GM10847 (cell line): ENCODE data around the gene WWOX.

Experiments used
- POLR2A ChIP-seq: IDR thresholded peaks from 2 replicates; pipeline ENCODE4 v1.6.1; 2011; ENCODE audit not compliant: insufficient read length; ENCODE audit errors: extremely low read depth

Gene WWOX

DNA sequence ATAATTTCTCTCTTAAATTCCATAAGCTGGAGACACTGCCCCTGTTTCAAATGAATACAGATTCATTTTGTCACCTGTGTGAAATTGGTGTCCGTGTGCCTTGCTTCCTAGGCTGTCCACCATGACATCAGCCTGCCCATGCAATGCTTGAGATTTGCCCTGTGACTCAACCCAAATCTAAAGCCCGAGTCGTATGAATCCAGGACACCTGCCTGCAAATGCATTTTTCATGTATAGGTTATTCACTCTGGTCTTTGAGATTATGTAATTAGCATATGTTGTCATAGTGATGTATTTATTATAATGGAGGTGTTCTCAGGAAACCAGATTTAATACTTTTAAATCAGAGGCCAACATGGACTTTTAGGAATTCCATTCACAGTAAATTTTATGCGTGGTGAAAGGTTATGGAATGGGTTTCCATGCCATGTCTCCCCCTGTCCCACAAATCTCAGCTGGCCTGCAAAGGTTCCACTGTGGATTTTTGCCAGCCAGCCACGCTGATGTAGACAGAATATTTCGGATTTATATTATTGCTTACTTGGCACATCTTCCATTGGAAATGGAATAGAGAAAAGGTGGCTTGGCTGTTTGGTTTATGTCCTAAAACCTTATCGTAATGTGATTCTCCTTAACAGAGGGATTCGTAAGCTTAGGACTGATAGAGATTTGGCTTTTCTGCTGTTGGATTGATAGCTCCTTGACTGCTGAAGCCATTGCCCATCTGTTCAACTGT lies 551.1 kb downstream of the WWOX start:
- TF ChIP-seq POLR2A, result no peak

- TF ChIP-seq POLR2A, result no peak
Observed at GRCh38 chr16:78654929-78655328, 555.5 kb downstream of the WWOX start.

DNA sequence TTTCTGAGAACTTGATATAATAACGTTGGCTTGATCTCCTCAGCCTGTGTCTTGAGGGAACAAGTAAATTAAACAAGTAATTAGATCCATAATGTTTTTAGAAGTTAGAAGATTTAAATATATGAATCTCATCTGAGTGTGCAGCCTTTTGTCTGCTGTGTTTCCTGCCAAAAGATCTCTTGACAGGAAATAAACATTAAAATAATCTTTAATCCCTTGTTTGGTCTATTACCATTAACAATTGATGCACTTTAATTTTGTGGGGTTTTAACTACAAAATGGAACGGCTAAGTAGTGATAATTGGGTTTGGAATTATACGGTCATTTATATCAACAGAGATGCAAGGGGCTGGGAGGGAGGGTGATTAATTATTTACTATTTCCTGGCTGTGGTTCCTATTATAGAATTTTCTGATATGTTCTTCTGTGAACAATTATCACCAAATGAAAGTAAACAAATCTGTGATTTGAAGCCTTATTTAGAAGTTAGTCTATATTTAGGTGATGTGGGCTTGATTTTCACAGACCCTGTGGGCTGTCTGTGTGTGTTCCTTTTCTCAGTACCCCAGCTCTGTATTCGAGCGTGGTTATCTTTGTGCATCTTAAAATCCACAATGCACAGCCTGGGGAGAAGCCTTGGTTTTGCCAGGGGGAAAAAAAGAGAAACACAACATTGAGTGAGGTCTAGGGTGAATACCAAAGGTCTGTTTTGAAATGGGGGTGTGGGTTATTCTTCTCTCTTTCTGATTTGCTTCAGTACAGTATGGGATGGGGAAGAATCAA lies 556.1 kb downstream of the WWOX start:
- TF ChIP-seq POLR2A, result no peak

DNA sequence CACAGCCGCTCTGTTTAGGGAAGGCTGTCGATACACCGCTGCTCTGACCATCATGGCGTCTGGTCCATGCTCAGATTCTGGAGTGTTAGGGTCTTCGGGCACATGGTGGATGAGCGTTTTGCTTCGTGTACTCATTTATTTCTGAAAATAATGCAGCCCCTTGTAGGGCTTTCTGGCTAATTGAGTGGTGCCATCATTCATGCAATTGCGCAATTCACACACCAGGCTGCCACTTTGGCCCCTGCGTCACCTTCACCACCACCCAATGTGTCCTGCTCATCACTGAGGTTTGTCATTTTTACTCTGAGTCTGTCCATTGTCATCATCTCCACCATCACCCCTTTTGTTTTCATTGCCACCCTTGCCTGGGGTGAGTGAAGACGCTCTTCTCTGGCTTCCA lies 557.4 kb downstream of the WWOX start:
- no peak for TF ChIP-seq POLR2A

- TF ChIP-seq POLR2A, result no peak
Observed at GRCh38 chr16:78659216-78659615, 559.8 kb downstream of the WWOX start.

DNA sequence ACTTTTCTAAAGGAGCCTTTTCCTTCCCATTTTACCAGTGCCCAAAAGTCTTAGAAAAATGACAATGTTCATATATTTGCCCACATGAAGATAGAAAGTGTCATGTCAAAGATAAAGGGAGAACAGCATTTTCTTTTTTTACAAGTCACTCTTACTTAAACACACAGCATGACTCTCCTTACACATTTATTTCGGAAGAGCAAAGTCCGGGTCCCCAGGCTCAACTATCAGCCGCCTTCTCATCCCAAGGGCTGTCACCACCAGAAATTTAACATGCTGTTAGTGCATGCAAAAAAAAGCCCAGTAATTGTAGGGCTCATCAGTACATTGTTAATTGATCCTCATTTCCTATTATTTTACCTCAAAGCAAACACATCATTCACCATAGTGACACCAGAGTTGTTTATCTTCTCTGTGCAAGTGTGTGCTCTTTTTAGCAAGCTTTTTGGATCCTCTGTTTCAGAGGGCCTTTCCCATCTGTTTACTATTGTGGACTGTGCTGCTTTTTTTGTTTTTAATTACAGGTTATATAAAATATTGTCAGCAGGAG lies 560.3 kb downstream of the WWOX start:
- no peak for TF ChIP-seq POLR2A

- no peak for TF ChIP-seq POLR2A
Observed at GRCh38 chr16:78660795-78661194, 561.3 kb downstream of the WWOX start.

- no peak for TF ChIP-seq POLR2A
Observed at GRCh38 chr16:78663690-78664089, 564.2 kb downstream of the WWOX start.

- TF ChIP-seq POLR2A, result no peak
Observed at GRCh38 chr16:78664811-78665772, 565.6 kb downstream of the WWOX start.

GRCh38 chr16:78666318-78666717 lies 566.9 kb downstream of the WWOX start:
- TF ChIP-seq POLR2A, result no peak

DNA sequence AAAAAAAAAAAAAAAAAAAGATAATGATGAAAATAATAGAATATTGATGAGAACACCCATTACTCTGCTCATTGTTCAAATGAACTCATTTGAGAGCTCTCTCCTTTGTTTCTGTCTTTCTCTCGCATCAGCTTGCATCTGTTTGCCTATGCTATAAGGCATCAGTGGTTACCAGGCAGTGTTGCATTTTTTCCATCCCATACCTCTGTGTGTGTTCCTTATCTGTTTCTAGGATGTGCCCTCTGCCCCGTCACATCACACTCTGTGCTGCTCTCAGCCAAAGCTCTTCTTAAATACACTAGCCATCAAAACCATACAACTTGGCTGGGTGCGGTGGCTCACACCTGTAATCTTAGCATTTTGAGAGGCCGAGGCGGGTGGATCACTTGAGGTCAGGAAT lies 568.2 kb downstream of the WWOX start:
- TF ChIP-seq POLR2A, result no peak

DNA sequence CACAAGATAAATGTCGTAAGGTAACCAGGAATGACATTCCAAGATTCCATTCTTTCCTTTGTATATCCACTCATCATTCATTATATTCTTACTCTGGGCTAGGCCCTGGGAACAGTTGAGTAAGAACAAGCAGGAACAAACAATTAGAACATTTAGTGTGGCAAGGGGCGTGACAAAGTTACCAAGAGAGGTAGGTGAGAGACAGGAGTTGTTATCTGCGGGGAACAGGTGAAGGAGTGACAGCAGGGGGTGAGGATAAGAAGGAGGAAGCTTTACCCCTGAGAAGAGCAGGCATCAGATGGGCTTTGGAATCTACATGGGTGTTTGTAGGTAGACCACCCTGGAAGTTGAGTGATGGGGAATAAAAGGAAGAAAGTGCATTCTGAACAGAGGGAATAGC lies 568.9 kb downstream of the WWOX start:
- no peak for TF ChIP-seq POLR2A

DNA sequence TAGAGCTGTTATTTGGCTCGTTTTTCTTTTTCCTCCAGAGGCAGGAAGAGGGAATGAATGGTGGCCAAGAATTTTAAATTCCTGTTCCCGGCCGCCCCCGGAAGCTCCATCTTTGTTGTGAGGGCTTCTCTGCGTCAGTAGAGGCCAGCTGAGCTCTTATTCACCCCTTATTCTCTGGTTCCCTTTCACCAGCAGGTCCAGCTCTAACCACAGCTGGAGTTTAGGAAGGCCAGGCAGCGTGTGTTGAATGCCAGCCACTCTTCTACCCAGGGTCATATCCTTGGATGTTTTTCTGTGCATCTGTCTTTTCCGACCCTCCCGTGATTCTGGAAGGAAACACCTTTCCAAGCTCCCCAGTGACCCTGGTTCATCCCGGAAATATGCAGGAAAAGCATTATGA lies 570.5 kb downstream of the WWOX start:
- TF ChIP-seq POLR2A, result no peak

- no peak for TF ChIP-seq POLR2A
Observed at GRCh38 chr16:78672779-78673556, 573.5 kb downstream of the WWOX start.
